Neural progenitor cell (in vitro differentiated cells): Measurements from ENCODE around the gene BOK. TPM values are rescaled to one million over a fixed set of nuclear protein-coding genes. Genes with fewer than 3 reads are reported as not detected.

Source experiments
- DNase-seq: peaks from one replicate; pipeline ENCODE4 v3.0.0-alpha.2; 2016; ENCODE audit warnings: low spot score
- H2AFZ ChIP-seq: fragments of 200-600 bp; sonication (generic); replicated peaks from 2 replicates; pipeline ENCODE4 v1.6.1; 2016; ENCODE audit warnings: antibody characterized with exemption
- H3F3A ChIP-seq: fragments of 200-600 bp; sonication (generic); 2 replicates; pipeline ENCODE4 v1.6.1; 2016; ENCODE audit warnings: antibody characterized with exemption, low read depth
- H3K27ac ChIP-seq: fragments of 200-600 bp; sonication (generic); 2 replicates; pipeline ENCODE4 v1.5.1; 2016; ENCODE audit warnings: mild to moderate bottlenecking
- H3K27me3 ChIP-seq: fragments of 200-600 bp; sonication (generic); 2 replicates; pipeline ENCODE4 v1.6.1; 2016; ENCODE audit warnings: mild to moderate bottlenecking, moderate library complexity
- H3K36me3 ChIP-seq: fragments of 200-600 bp; sonication (generic); 2 replicates; pipeline ENCODE4 v1.5.1; 2016
- H3K4me1 ChIP-seq: fragments of 200-600 bp; sonication (generic); 2 replicates; pipeline ENCODE4 v1.6.1; 2016; ENCODE audit warnings: mixed run types
- H3K4me2 ChIP-seq: fragments of 200-600 bp; sonication (generic); 2 replicates; pipeline ENCODE4 v1.6.1; 2016
- H3K4me3 ChIP-seq: fragments of 200-600 bp; sonication (generic); 2 replicates; pipeline ENCODE4 v1.5.1; 2016
- H3K79me2 ChIP-seq: fragments of 200-600 bp; sonication (generic); 2 replicates; pipeline ENCODE4 v1.6.1; 2016; ENCODE audit warnings: low read depth
- H3K9ac ChIP-seq: fragments of 200-600 bp; sonication (generic); 2 replicates; pipeline ENCODE4 v1.6.1; 2016
- H3K9me3 ChIP-seq: fragments of 200-600 bp; sonication (generic); 2 replicates; pipeline ENCODE4 v1.5.1; 2016; ENCODE audit warnings: low read depth
- H4K20me1 ChIP-seq: fragments of 200-600 bp; sonication (generic); 2 replicates; pipeline ENCODE4 v1.6.1; 2016; ENCODE audit warnings: low read depth
- H3K27ac Mint-ChIP-seq: 3 replicates; pipeline ENCODE4 v1.8.0; 2021; ENCODE audit warnings: mixed read lengths
- H3K27me3 Mint-ChIP-seq: 2 replicates; pipeline ENCODE4 v1.8.0; 2022; ENCODE audit warnings: low read depth, mild to moderate bottlenecking, inconsistent platforms, moderate library complexity, mixed read lengths; ENCODE audit not compliant: insufficient read depth
- H3K36me3 Mint-ChIP-seq: 3 replicates; pipeline ENCODE4 v1.8.0; 2021; ENCODE audit warnings: mixed read lengths
- H3K4me1 Mint-ChIP-seq: 3 replicates; pipeline ENCODE4 v1.8.0; 2021; ENCODE audit warnings: mixed read lengths
- H3K4me3 Mint-ChIP-seq: 3 replicates; pipeline ENCODE4 v1.8.0; 2021; ENCODE audit warnings: mild to moderate bottlenecking, moderate library complexity, mixed read lengths
- H3K9me3 Mint-ChIP-seq: 3 replicates; pipeline ENCODE4 v1.8.0; 2020; ENCODE audit warnings: mixed read lengths
- CTCF ChIP-seq: fragments of 200-600 bp; sonication (generic); IDR thresholded peaks from 2 replicates; pipeline ENCODE4 v1.5.1; 2017; ENCODE audit warnings: antibody characterized with exemption, mild to moderate bottlenecking
- EZH2 ChIP-seq: fragments of 200-600 bp; sonication (generic); IDR thresholded peaks from 2 replicates; pipeline ENCODE4 v1.6.1; 2017; ENCODE audit warnings: antibody characterized with exemption, mild to moderate bottlenecking, moderate library complexity
- EZH2phosphoT487 ChIP-seq: fragments of 200-600 bp; sonication (generic); IDR thresholded peaks from 2 replicates; pipeline ENCODE4 v1.6.1; 2017; ENCODE audit warnings: antibody characterized with exemption
- total RNA-seq: library from RNA; depleted of rRNA; stranded (reverse); fragments of >200 nt; gene quantifications from 2 replicates; pipeline ENCODE4 v1.2.3, GENCODE V29; 2015; ENCODE audit warnings: low replicate concordance

BOK gene
- total RNA-seq, 1 donor from 2014 or later = 2.0 TPM

GRCh38 chr2:241563031-241563507 is 4.5 kb downstream of the BOK start:
- H3K27ac Mint-ChIP-seq = no peak overlapping the region
- H3F3A ChIP-seq = peaks cover 13% of the 10 kb centered on the region
- TF ChIP-seq CTCF (no peak), EZH2phosphoT487 (no peak), EZH2 (no peak)
- no peaks in the 10 kb centered on the region for H3K27me3 Mint-ChIP-seq
- no peak overlapping the region for H3K4me3 ChIP-seq
- no peaks in the 10 kb centered on the region for H3K36me3 Mint-ChIP-seq
- no peak for DNase-seq
- peaks cover 2% of the 10 kb centered on the region for H3K9me3 Mint-ChIP-seq
- H3K4me2 ChIP-seq = no peak overlapping the region
- H2AFZ ChIP-seq = no peak overlapping the region
- H3K36me3 ChIP-seq = no peaks in the 10 kb centered on the region
- no peak overlapping the region for H3K4me3 Mint-ChIP-seq
- no peak overlapping the region for H3K27ac ChIP-seq
- H3K27me3 ChIP-seq = peaks cover 23% of the 10 kb centered on the region
- peaks cover 7% of the 10 kb centered on the region for H3K4me1 Mint-ChIP-seq
- H3K9ac ChIP-seq = no peak overlapping the region
- no peaks in the 10 kb centered on the region for H3K79me2 ChIP-seq
- H3K4me1 ChIP-seq = peaks cover 10% of the 10 kb centered on the region
- no peaks in the 10 kb centered on the region for H3K9me3 ChIP-seq
- peaks cover 6% of the 10 kb centered on the region for H4K20me1 ChIP-seq

GRCh38 chr2:241563571-241563980 is 5.0 kb downstream of the BOK start:
- TF ChIP-seq CTCF (no peak), EZH2phosphoT487 (no peak), EZH2 (no peak)

GRCh38 chr2:241563981-241564595 is 5.5 kb downstream of the BOK start:
- Histone ChIP-seq H2AFZ (no peak overlapping the region), H3F3A (peaks cover 7% of the 10 kb centered on the region), H3K4me2 (no peak overlapping the region), H3K27me3 (peaks cover 13% of the 10 kb centered on the region), H3K4me1 (peaks cover 10% of the 10 kb centered on the region), H3K9me3 (no peaks in the 10 kb centered on the region), H3K36me3 (no peaks in the 10 kb centered on the region), H3K9ac (no peak overlapping the region), H3K27ac (no peak overlapping the region), H3K4me3 (no peak overlapping the region), H4K20me1 (peaks cover 6% of the 10 kb centered on the region), H3K79me2 (no peaks in the 10 kb centered on the region)
- Mint-ChIP-seq H3K27me3 (no peaks in the 10 kb centered on the region), H3K9me3 (no peaks in the 10 kb centered on the region), H3K4me1 (peaks cover 3% of the 10 kb centered on the region), H3K36me3 (peaks cover 3% of the 10 kb centered on the region), H3K4me3 (no peak overlapping the region), H3K27ac (no peak overlapping the region)
- no peak for TF ChIP-seq EZH2phosphoT487
- TF ChIP-seq EZH2 = no peak
- no peak for TF ChIP-seq CTCF
- no peak for DNase-seq

More at GRCh38 chr2:241563571-241563980, 5.0 kb downstream of the BOK start:
- no peaks in the 10 kb centered on the region for H3K36me3 ChIP-seq
- peaks cover 18% of the 10 kb centered on the region for H3K27me3 ChIP-seq
- no peak overlapping the region for H3K27ac Mint-ChIP-seq
- H2AFZ ChIP-seq = no peak overlapping the region
- H4K20me1 ChIP-seq = peaks cover 6% of the 10 kb centered on the region
- H3K9me3 Mint-ChIP-seq = no peaks in the 10 kb centered on the region
- no peak for DNase-seq
- peaks cover 10% of the 10 kb centered on the region for H3K4me1 ChIP-seq
- H3K9me3 ChIP-seq = no peaks in the 10 kb centered on the region
- no peaks in the 10 kb centered on the region for H3K27me3 Mint-ChIP-seq
- H3K79me2 ChIP-seq = no peaks in the 10 kb centered on the region
- H3K36me3 Mint-ChIP-seq = peaks cover under 1% of the 10 kb centered on the region
- no peak overlapping the region for H3K27ac ChIP-seq
- H3K4me2 ChIP-seq = no peak overlapping the region
- H3K4me1 Mint-ChIP-seq = peaks cover 3% of the 10 kb centered on the region
- H3K4me3 ChIP-seq = no peak overlapping the region
- H3K9ac ChIP-seq = no peak overlapping the region
- no peak overlapping the region for H3K4me3 Mint-ChIP-seq
- H3F3A ChIP-seq = peaks cover 8% of the 10 kb centered on the region
